NCI-H2107 (cell line): ENCODE measurements around the gene BBS9.
"Not testable (repeated sequence)": the region's sequence is repeated elsewhere in the genome, so short reads cannot be mapped to it uniquely, and the experiment has no call there.

Source experiments
- DNase-seq: peaks from one replicate; lab custom pipeline; 2025; lab: John Stamatoyannopoulos, UW

Gene BBS9

DNA sequence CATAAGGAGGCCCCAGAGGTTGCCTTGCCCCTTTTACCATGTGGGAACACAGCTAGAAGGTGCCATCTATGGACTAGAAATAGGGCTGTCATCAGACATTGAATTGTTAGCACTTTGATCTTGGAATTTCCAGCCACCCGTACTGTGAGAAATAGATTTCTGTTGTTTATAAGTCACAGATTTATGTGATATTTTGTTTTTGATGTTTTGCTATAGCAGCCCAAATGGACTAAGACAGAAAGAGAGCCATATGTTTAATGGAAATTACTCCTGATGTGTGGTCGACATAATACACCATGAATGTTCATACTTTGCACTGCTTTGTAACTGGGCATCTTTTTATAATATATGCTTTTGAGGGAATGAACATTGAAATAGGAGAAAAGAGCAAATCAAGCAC lies 302.2 kb downstream of the BBS9 start:
- no peak for DNase-seq

DNA sequence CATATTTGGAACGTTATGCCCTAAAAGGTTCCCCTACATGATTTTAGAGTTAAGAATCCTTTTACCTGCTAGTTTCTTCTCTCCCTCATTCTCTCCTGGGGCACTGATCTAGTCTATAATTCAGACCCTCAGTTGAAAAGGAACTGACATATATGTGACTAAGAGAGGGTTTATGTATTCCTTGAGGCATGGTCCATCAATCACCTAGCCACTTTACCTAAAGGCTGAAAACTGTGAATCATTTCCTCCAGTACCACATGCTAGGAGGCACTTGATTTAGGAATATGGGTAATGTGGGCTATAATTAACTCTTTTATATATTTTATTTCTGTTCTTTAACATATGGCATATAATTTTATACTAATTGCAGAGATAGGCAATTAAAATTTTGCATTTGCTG lies 303.5 kb downstream of the BBS9 start:
- DNase-seq, result no peak

DNA sequence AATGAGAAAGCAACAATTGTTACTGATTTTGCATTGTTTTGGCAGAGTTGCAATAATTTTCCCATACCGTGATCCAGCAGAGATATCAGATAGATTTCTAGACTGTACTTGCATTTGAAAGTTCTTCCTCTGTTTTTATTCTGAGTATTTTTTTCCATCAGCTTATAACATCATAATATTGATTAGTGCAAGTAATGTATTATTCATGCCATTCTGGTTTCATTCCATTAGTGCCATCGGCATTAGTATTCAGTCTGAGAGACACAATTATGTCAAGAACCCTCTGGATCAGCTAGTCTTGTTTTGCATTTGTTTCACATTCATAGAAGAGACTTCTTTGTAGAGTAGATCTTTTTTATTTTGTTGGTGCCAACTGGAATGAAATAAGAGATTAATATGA lies 304.0 kb downstream of the BBS9 start:
- no peak for DNase-seq

DNA sequence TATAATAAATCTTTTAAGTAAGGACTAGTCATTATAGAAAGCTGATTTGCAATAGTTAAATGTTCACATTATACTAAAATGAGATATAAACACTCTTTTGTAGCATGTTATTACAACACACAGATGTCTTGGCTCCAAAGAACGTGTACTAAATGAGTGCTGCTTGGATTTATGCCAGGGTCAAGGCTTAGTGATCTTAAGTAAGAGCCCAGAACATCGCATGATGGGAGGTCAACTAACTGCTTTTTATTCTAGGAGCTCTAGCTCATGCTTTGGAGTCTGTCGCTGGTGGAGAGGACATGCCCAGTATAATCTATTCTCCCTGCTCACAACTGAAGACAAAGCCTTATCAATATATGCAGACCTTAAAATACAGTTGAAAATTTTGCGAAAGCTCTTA lies 315.1 kb downstream of the BBS9 start:
- no peak for DNase-seq

DNA sequence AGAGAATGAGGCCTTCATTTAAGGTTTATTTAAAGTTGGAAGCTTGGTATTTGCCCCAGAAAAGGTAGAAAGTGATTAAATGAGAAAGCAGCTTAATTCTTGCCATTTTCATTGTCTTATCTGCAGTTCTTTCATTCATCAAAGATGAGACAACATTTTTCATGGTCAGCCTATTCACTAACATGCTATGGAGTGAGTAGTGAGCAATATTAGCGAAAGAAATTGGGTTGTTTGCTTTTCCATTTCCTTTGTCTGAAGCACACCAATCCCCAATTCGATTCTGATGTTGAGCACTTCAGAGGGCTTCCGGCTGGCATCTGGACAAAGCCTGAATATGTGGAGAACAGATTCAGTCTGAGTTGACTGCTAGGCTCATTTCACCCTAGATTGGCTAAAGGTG lies 317.2 kb downstream of the BBS9 start:
- no peak for DNase-seq

DNA sequence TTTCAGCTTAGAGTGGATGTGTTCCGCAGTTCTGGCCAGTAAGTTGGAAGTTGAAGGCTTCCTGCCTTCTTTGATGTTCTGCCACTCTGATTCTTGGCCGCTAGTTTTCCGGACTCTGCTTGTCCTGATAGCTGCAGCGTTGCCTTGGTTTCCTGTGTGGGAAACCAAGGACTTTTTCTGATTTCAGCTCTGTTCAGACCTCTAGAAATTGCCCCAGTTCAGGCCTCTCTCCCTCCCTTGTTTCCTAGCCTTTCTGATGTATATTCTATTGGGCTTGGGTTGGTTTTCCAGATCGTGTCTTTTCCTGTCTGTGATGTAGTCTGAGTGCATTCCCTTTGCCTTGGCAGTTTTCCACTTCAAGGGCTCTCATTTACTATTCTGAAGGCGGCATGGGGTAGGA lies 318.7 kb downstream of the BBS9 start:
- DNase-seq, result no peak

DNA sequence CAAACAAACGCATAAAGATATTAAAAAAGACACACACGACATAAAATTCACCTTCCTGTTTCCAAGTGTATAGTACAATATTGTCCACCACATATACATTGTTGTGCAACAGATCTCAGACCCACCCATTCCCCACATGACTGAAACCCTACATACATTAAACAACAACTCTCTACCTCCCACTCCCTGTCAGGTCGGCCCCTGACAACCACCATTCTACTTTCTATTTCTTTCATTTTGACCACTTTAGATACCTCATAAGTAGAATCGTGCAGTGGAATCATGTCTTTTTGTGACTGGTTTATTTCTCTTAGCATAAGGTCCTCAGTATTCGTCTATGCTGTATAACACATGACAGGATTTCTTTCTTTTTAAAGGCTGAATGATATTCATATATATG lies 320.5 kb downstream of the BBS9 start:
- DNase-seq, result no peak

DNA sequence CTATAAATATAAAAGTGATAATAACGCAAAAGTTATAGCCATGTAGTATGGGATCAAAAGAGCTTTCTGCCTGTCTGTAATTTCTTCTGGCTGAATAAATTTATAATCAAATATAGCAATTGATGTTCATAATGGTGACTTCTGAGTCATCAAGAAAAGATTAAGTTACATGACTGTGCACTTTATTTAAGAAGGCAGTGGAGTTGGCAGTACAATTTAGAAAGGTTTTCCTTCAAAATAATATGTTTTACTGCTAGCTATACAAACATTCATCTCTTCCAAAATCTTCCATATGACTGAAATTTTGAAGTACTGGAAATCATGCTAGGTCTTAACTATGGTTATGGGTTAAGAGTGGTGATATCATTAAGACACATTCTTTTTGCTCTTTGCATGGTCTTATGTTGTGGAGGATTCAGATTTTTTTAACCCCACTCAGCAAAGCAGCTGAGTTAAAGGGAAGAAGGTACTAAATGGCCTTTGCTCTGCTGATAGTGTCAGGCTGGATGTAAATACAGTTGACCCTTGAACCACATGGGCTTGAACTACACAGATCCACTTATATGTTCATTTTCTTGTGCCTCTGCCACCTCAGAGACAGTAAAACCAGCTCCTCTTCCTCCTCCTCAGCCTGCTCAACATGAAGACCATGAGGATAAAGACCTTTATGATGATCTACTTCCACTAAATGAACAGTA lies 323.6 kb downstream of the BBS9 start:
- no peak for DNase-seq

DNA sequence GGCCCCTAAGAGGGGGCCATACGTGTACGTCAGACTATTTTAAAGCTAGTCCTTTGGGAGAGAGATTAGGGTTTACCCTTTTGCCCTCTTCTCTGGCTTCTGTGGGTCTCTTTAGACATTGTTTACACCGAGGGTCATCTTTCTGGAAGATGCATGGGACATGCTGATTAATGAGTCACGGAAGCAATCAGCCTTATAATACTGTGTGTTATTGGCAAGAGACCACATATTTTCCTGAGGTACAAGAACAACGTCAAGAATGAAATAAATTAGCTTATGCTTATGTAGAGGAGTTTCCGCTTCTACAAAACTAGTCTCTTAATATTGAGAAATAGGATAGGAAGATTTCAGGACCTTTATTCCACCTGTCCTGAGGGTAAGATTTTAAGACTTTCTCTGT lies 327.7 kb downstream of the BBS9 start:
- no peak for DNase-seq

DNA sequence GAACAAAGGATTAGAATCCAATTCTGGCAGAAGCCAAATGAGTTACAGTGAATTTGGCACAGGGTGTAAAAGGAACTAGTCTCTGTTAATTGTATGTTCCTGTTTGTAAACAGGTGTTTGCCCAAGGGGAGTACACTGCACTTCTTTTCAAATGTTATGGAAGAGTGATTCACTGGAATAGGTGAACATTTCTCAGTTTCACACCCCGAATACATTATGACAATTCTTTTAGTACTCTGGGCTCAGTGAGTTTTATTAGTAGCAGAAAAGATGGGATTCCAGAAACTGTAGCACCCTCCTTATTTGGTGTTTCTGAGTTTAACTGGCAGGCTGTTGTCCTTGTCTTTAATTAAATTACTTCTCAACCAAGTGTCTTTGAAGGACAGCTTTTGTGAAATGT lies 329.2 kb downstream of the BBS9 start:
- DNase-seq, result no peak

DNA sequence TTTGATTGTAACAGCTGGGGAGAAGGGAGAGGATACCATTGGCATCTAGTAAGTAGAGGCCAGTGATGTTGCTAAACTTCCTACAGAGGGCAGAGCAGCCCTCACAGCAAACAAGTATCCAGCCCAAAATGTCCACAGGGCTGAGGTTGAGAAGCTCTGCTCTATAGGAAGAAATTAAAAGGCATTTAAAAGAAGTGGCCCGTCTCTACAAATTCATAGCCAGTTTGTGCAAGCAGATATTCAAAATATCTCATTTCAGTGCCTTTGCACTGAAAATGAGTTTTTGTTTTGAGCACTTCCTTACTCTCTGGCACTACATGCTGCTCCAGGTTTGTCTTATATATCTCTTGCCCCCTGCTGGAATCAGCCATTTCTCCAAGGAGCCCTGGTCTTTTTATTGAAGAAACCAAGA lies 330.0 kb downstream of the BBS9 start:
- DNase-seq, result no peak

DNA sequence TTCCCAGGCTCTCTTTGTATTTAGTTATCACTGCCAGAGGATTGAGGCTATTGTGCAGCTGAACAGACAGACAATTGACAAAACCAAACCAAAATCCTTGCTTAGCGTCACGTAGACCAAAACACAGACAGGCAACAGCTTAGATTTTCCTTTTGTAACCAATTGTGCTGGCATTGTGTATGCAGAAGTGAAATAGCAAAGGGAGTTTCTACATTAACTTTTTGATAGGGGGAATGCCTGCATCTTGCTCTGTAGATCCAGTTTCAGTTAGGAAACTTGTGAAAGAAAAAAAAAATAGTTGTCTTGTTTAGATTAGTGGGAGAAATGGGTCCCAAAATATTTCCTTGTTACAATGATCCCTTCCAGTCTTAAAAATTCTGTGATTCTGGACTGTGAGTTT lies 333.8 kb downstream of the BBS9 start:
- no peak for DNase-seq

DNA sequence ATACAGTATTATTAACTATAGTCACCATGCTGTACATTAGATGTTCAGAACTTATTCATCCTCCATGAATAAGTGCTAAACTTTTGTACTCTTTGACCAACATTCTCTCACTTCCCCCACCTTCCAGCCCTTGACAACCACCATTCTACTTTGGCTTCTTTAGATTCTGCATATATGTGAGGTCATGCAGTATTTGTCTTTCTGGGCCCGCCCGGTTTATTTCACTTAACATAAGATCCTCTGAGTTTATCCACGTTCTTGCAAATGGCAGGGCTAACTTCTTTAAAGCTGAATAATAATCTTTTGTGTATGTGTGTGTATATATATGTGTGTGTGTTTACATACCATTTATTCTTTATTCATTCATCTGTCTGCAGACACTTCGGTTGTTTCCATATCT lies 336.8 kb downstream of the BBS9 start:
- no peak for DNase-seq

DNA sequence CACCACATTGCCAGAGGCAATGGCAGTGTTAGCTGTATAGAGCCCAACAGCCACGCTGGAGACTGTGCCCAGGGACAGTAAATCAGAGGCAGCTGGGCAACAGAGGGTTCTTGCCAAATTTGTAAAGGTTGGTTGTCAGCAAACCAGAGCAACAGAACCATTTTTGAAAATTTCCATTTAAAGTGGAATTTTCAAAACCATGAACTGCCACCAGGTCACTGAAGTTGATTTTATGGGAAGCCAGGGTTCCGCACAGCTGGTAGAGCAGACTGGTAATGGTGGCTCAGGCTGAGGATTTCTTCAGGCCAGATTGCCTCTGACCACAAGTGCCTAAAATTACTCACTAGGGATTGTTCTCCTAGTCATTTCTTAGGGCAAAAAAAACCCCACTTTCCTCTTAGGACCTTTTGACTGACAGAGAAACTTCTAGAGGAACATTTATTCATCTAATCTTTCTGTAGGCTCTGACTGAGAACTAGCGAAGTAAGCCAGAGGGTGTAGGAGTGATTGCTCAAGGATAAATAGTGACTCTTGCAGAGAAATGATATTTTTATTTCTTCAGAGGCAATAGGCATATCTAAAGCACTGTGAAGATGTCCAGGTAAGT lies 342.4 kb downstream of the BBS9 start:
- no peak for DNase-seq

DNA sequence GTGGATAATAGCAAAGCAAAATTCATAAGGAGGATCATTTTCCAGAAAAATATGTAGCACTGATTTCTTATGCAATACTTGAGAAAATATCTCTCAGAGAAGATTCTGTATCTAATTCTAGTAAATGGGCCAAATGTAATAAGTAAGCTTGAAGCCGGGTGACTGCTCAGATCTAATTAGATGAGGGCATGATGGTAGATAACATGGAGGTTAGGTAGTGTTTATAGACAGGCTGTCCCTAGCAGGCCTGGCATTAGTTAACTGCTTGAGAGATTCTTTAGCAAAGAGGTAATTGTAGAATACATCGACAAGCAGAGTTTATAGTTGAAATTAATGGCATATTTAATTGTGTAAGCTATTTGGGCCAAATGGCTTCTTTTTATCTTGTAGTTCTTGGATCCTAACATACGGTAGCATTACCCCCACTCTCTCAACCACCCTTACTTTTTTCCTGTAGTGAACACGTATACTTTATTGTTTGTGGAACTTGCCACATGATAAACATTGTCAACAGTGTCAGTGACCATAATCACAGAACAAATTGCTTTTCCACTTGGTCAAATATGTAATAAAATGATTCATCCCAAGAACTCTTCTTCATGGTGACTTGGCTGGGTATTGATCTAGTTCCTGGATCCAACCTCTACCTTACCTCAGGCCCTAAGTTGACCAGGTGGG lies 343.1 kb downstream of the BBS9 start:
- no peak for DNase-seq

DNA sequence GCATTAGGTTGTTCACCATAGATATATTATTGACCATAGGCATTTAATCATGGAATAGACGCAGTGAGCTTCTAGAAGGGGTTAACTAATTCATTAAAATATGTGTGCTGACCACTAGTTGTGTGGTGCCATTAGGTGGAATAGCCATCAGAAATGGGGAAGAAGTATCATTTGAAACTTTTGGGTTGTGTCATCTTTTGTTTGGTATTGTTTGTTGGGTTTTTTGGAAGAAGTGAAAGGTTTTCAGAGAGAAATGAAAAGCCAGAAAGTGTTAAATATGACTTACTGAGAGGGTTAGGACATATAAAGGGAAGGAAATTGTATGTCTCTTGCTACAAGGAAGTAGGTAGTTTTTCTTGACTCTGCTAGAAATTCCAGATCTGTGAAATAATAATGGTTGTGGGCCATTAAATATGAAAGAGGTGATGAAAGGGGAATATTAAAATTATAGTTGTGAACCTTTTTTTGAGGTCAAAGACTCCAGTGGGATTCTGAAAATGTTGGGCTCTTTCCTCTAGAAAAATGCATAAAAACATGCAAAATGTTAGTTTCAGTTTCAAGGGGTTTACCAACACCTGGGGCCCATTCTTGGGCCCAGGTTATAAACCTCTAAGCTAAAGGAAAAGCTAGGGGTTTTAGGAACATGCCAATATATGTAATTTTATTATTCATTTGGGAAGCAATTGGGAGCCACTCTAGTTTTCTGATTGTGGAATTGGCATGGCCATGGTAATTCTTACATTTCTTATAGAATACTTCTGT lies 348.5 kb downstream of the BBS9 start:
- no peak for DNase-seq

DNA sequence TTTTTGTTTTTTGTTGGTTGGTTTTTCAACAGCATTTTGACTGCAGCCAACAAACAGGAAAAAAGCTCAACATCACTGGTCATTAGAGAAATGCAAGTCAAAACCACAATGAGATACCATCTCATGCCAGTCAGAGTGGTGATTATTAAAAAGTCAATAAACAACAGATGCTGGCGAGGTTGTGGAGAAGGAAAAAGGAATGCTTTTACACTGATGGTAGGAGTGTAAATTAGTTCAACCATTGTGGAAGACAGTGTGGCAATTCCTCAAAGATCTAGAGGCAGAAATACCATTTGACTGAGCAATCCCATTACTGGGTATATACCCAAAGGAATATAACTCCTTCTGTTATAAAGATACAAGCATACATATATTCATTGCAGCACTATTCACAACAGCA lies 355.1 kb downstream of the BBS9 start:
- DNase-seq, result not testable (repeated sequence)

DNA sequence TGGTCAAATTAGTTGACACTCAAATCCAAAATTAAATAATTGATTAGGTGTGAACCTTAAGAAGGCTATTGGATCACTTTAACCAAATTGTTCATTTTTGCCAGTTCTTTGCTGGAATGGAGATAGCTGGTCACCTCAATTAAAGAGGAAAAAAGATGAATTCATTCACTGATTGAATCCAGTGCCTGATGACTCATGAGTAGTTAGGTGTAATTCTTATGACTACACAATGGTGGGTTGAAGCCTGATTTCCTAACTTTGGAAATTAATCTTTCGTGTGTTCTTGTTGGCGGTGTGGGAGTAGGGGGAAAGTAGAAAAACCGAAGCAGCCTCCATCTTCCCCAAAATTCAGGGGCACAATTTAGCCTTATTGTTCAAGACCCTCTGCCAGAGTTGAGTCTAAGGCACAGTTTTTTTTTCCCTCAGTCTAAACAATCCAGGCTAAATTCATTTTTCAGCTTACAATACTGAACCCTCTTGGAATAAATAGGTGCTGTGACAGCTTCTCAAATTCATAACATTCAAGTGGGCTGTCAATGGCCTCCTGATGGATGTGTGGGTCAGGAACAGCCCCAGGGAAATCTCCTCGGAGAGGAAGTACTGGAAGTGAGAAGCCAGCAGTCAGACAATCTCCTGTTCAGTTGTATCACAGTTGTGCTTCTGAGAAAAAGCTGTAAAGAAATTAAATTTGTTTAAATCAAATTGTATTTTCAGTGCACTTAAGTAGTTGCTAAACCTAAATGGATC lies 356.6 kb downstream of the BBS9 start:
- DNase-seq, result no peak

DNA sequence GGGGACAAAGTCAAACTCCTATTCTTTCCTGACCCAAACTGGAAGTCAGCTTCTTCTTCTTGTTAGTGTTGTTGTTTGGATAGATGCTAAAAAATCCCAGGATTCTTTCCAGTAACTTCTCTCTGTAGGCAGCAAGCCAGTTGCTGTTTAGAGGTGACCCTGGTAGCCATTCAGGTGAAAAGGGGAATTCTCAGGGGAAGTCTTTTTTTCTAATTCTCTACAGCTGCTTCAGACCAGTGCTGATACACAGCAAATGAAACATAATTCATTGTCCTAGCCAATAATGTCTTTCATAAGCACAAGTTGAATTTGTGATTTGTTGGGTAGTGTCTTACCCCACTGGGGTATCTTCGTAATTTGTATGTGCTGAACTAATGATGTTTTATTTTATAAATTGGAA lies 357.3 kb downstream of the BBS9 start:
- DNase-seq, result no peak

DNA sequence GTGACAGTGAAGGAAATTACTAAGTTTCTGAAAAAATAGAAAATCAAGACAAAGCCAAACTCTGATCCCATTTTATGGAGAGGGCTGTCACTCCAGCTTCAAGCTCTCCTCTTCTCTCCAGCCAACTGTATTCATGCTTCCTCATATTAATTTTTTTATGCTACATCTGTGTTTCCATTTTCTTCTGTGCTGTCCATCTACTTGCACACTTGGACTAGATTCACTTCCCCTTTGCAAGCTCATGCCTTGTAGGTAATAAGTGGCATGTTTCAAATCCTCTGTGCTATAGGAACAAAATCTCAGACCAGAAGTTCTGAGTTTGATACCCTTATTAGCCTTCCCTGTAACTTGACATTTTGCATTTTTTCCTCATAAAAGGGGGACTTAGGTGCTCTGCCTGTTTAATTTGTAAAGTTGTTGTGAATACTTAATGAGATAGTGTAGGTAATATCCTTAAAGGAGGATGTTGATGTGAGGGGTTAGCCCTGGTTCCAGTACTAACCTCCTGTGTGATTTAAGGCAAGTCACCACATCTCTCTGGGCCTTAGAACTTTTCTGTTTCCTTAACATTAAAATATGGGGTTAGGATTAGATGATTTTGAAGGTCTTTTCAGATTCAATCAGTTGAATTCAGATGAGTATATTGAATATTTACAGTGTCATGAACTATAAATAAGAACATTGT lies 358.8 kb downstream of the BBS9 start:
- DNase-seq, result no peak

DNA sequence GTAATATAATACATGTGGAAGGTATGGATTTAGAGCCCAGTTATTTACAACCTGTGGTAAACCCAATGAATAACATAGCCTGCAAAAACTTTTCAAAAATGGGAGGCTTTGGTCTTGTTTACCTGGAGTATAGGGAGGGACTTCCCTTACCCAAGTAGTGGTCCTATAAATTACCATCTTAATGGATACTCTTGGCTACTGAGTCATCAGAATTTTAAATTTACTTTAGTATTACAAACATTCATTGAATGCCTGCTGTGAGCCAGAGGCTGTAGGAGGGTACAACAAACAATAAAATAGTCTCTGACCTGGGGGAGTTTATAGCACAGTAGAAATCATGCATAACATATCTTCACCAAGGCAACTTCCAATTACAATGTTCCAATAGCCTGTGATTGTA lies 365.1 kb downstream of the BBS9 start:
- no peak for DNase-seq

DNA sequence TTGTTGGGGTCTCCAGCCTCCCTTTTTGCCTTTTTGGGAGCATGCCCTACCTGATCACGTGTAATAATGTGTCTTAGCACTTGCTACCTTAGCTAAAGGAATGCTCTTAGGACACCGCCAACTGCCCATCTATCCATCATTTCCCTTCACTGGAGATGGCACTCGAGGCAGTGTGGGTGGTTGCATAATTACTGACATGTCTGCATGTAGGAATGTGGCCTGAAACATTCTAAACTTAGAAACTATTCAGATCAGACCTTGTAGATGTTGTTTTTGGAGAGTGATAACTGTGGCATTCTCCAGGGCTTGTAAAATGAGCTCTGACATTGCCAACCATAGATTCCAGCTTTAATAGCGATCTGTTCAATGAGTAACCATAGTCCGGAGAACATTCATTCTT lies 365.8 kb downstream of the BBS9 start:
- DNase-seq, result no peak
